Liver (tissue), 9 donors: ENCODE data around the gene STAB1. TPM values are rescaled to one million over a fixed set of nuclear protein-coding genes. Genes with fewer than 3 reads are reported as not detected.
A peak's percentile ranks its signal among the peaks of the same experiment; 100 is the strongest.

Experiments
- DNase-seq: peaks from one replicate; pipeline ENCODE4 v3.0.0-alpha.2; 2017; ENCODE audit warnings: low spot score
- H3K27ac ChIP-seq, 2 donors: one replicate each; pipeline ENCODE4 v1.7.0; 2013; ENCODE audit warnings: inconsistent platforms in 2 of 2, low read length in 2 of 2, control low read depth in 1 of 2, low read depth in 1 of 2, mild to moderate bottlenecking in 1 of 2
- H3K27me3 ChIP-seq, 4 donors: one replicate each; pipeline versions ENCODE4 v1.6.1 to v1.7.0; 2013; ENCODE audit warnings: low read length in 3 of 4, inconsistent platforms in 1 of 4, mild to moderate bottlenecking in 1 of 4, moderate library complexity in 1 of 4; ENCODE audit not compliant: control insufficient read depth in 4 of 4, insufficient read depth in 4 of 4
- H3K36me3 ChIP-seq, 4 donors: one replicate each; pipeline versions ENCODE4 v1.6.1 to v1.7.0; 2013; ENCODE audit warnings: low read length in 3 of 4, mild to moderate bottlenecking in 3 of 4, low read depth in 1 of 4, moderate library complexity in 1 of 4; ENCODE audit not compliant: control insufficient read depth in 4 of 4, insufficient read depth in 3 of 4
- H3K4me1 ChIP-seq, 4 donors: one replicate each; pipeline versions ENCODE4 v1.6.1 to v1.7.0; 2013; ENCODE audit warnings: low read length in 3 of 4, mild to moderate bottlenecking in 3 of 4, moderate library complexity in 1 of 4; ENCODE audit not compliant: control insufficient read depth in 4 of 4, insufficient read depth in 4 of 4
- H3K4me3 ChIP-seq, 3 donors: one replicate each; pipeline versions ENCODE4 v1.6.1 to v1.7.0; 2013; ENCODE audit warnings: low read length in 3 of 3, control low read depth in 1 of 3, low read depth in 1 of 3, mild to moderate bottlenecking in 1 of 3
- H3K9ac ChIP-seq, 2 donors: one replicate each; pipeline ENCODE4 v1.7.0; 2013; ENCODE audit warnings: low read length in 2 of 2, mild to moderate bottlenecking in 2 of 2, moderate library complexity in 2 of 2, control low read depth in 1 of 2, low read depth in 1 of 2
- H3K9me3 ChIP-seq, 4 donors: one replicate each; pipeline versions ENCODE4 v1.6.1 to v1.7.0; 2013; ENCODE audit warnings: low read length in 3 of 4; ENCODE audit not compliant: control insufficient read depth in 4 of 4
- EGR1 ChIP-seq, 2 donors: IDR thresholded peaks; 2 replicates each; pipeline ENCODE4 v1.6.1; 2016 to 2018; ENCODE audit warnings: antibody characterized with exemption in 2 of 2, low read depth in 2 of 2
- FOXA1 ChIP-seq: IDR thresholded peaks from 2 replicates; pipeline ENCODE4 v1.6.1; 2016; ENCODE audit warnings: antibody characterized with exemption
- FOXA2 ChIP-seq: IDR thresholded peaks from 2 replicates; pipeline ENCODE4 v1.6.1; 2016; ENCODE audit warnings: antibody characterized with exemption
- GABPA ChIP-seq, 2 donors: IDR thresholded peaks in 1 of 2; conservative IDR thresholded peaks in 1 of 2; 2 replicates each; pipeline ENCODE4 v1.6.1; 2016; ENCODE audit warnings: antibody characterized with exemption in 2 of 2, mild to moderate bottlenecking in 1 of 2, moderate library complexity in 1 of 2
- HNF4A ChIP-seq, 2 donors: conservative IDR thresholded peaks; 2 replicates each; pipeline ENCODE4 v1.6.1; 2016; ENCODE audit warnings: antibody characterized with exemption in 2 of 2, mild to moderate bottlenecking in 2 of 2
- JUND ChIP-seq, 2 donors: IDR thresholded peaks; 2 replicates each; pipeline ENCODE4 v1.6.1; 2016; ENCODE audit warnings: antibody characterized with exemption in 2 of 2
- NR2F2 ChIP-seq: IDR thresholded peaks from 2 replicates; pipeline ENCODE4 v1.6.1; 2016; ENCODE audit warnings: antibody characterized with exemption
- RAD21 ChIP-seq, 2 donors: IDR thresholded peaks; 2 replicates each; pipeline ENCODE4 v1.6.1; 2016; ENCODE audit warnings: antibody characterized with exemption in 2 of 2, mild to moderate bottlenecking in 2 of 2
- REST ChIP-seq: IDR thresholded peaks from 2 replicates; pipeline ENCODE4 v1.6.1; 2016; ENCODE audit warnings: antibody characterized with exemption, mild to moderate bottlenecking
- RXRA ChIP-seq, 2 donors: IDR thresholded peaks; 2 replicates each; pipeline ENCODE4 v1.6.1; 2017 to 2018; ENCODE audit warnings: antibody characterized with exemption in 2 of 2, mild to moderate bottlenecking in 1 of 2
- SP1 ChIP-seq: IDR thresholded peaks from 2 replicates; pipeline ENCODE4 v1.6.1; 2018; ENCODE audit warnings: antibody characterized with exemption, mild to moderate bottlenecking
- TAF1 ChIP-seq: conservative IDR thresholded peaks from 2 replicates; pipeline ENCODE4 v1.6.1; 2016; ENCODE audit warnings: antibody characterized with exemption, mild to moderate bottlenecking
- YY1 ChIP-seq: IDR thresholded peaks from 2 replicates; pipeline ENCODE4 v1.6.1; 2016; ENCODE audit warnings: antibody characterized with exemption, mild to moderate bottlenecking
- WGBS: extraction: QIAGEN DNeasy Blood & Tissue Kit; methylation state at CpG from one replicate; pipeline ENCODE4 v1.1.7; 2013; 5-methylcytosine and 5-hydroxymethylcytosine counted together
- polyA plus RNA-seq, 2 donors: library from polyadenylated mRNA; stranded (reverse) in 1 of 2; unstranded in 1 of 2; fragments of 200-250 nt in 1 of 2; fragments of >200 nt in 1 of 2; fragmentation: Nextera tagmentation in 1 of 2; extraction: Ambion mirVana in 1 of 2; gene quantifications; one replicate each; pipeline versions ENCODE4 v1.2.1 to v1.2.3, GENCODE V29; 2013 to 2015
- total RNA-seq, 2 donors: library from RNA; depleted of rRNA; stranded (reverse); fragments of >200 nt; gene quantifications; one replicate each; pipeline ENCODE4 v1.2.3, GENCODE V29; 2014
- TF ChIP-seq, protein P1 (sequence below): IDR thresholded peaks from 2 replicates; pipeline ENCODE4 v1.6.1; 2016; ENCODE audit warnings: antibody characterized with exemption
- TF ChIP-seq, protein P2 (sequence below): IDR thresholded peaks from 2 replicates; pipeline ENCODE4 v1.6.1; 2016; ENCODE audit warnings: antibody characterized with exemption
- donor health status: healthy.
- donor health status: healthy.
- donor health status: healthy.
- donor health status: healthy.
- donor health status: healthy.

The STAB1 gene
- total and polyA plus RNA-seq, 4 donors = 42.0 to 198 (median 71.5) TPM

DNA sequence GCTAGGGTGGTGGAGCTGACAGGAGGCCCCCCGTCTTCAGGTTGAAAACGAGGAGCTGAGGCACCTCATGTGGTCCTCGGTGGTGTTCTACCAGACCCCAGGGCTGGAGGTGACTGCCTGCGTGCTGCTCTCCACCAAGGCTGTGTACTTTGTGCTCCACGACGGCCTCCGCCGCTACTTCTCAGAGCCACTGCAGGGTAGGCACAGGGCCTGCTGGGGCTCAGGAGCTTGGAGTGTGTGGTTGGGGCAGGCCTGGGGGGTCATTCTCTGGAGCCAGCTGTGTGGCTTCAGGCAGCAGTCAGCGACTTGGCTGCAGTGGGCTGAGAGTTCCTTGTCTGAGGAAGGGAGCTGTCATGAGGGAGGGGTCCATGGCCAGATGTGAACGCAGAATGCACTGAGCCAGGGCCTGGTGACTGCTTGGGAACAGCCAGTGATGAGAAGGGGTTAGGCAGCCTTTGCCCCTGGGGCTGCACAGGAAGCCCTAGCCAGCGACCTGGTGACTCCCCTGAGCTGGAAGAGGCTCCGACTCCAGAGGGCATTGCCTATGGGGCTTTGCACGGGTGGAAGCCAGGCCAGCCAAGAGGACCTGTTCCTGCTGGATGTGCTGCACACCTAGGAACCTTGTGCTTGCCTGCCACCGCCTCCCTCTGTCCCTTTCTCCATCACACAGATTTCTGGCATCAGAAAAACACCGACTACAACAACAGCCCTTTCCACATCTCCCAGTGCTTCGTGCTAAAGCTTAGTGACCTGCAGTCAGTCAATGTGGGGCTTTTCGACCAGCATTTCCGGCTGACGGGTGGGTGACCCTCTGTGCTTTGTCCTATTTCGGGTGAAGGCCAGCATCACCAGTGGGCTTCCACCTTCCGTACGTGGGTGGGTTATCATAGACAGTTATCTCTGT lies 4.9 kb upstream of the STAB1 start:
- WGBS = 82% methylated on average over 22 of the region's 22 CpGs
- no peak for DNase-seq
- Histone ChIP-seq H3K9me3 (no peaks in the 10 kb centered on the region), H3K9ac (no peak overlapping the region), H3K36me3 (peaks cover 16 to 60% (median 37%) of the 10 kb centered on the region in 4 donors), H3K27me3 (no peaks in the 10 kb centered on the region), H3K4me3 (no peak overlapping the region), H3K4me1 (peaks cover 0 to 17% (median 2%) of the 10 kb centered on the region in 4 donors), H3K27ac (peak overlapping the region in 1 of 2 donors; percentile 6)
- TF ChIP-seq RXRA (IDR thresholded peaks at IDR 0.05) (peak in 1 of 2 donors; percentile 35), SP1 (peak; percentile 30), TAF1 (no peak), FOXA2 (no peak), REST (no peak), RAD21 (IDR thresholded peaks at IDR 0.05) (no peak), JUND (IDR thresholded peaks at IDR 0.05) (no peak), GABPA (IDR thresholded peaks at IDR 0.05 in 1 of 2, conservative IDR thresholded peaks at IDR 0.05 in 1 of 2) (no peak), NR2F2 (peak; percentile 90), EGR1 (IDR thresholded peaks at IDR 0.05; ENCODE audit: low read depth in 2 of 2) (no peak), HNF4A (conservative IDR thresholded peaks at IDR 0.05) (no peak)
- TF ChIP-seq, protein P1, sequence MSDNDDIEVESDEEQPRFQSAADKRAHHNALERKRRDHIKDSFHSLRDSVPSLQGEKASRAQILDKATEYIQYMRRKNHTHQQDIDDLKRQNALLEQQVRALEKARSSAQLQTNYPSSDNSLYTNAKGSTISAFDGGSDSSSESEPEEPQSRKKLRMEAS = no peak
- TF ChIP-seq, protein P2, sequence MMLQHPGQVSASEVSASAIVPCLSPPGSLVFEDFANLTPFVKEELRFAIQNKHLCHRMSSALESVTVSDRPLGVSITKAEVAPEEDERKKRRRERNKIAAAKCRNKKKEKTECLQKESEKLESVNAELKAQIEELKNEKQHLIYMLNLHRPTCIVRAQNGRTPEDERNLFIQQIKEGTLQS = no peak

- no peak for TF ChIP-seq FOXA1
- peak in 1 of 2 donors; percentile 7 for TF ChIP-seq EGR1 (IDR thresholded peaks at IDR 0.05; ENCODE audit: low read depth in 2 of 2)
- TF ChIP-seq RAD21 (IDR thresholded peaks at IDR 0.05) = peak in 1 of 2 donors; percentile 15
- peak; percentile 20 for TF ChIP-seq NR2F2
- no peak for TF ChIP-seq SP1
- no peak for TF ChIP-seq YY1
- no peaks in the 10 kb centered on the region for H3K9me3 ChIP-seq
- H3K36me3 ChIP-seq = peaks cover 16 to 58% (median 33%) of the 10 kb centered on the region in 4 donors
- 82% methylated on average over 23 of the region's 23 CpGs for WGBS
- no peaks in the 10 kb centered on the region for H3K27me3 ChIP-seq
- no peak overlapping the region for H3K9ac ChIP-seq
- H3K27ac ChIP-seq = peak overlapping the region in 1 of 2 donors; percentile 51
- peaks cover 0 to 17% (median 2%) of the 10 kb centered on the region in 4 donors for H3K4me1 ChIP-seq
- no peak overlapping the region for H3K4me3 ChIP-seq
- DNase-seq = no peak
Observed at GRCh38 chr3:52490939-52491526, 4.1 kb upstream of the STAB1 start.
